EL (cell line): ENCODE measurements around the gene PSAP.

Experiments used
- DNase-seq: peaks from one replicate; pipeline ENCODE4 v3.0.0-alpha.2; 2016

The PSAP gene

GRCh38 chr10:71782221-71782916, 68.7 kb downstream of the PSAP start:
- DNase-seq = no peak

DNA sequence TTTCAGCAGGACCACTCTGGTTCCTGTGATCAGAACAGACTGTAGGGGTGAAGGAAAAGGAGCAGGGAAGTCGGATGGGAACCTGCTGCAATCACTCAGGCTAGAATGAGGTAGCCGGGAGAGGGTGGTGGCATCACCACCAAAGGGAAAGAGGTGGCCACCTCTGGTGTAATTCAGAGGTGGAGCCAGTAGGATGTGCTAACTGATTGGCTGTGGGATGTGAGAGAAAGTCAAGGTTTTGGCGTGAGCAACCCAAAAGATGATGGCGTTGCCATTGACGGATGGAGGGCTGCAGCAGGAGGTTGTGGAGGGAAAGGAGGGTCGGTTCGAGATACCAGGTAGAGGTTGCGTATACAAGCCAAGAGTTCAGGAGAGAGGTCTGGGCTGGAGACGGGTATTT, 70.3 kb downstream of the PSAP start:
- DNase-seq = no peak

GRCh38 chr10:71780156-71780555, 70.9 kb downstream of the PSAP start:
- DNase-seq = no peak

GRCh38 chr10:71779641-71780040, 71.4 kb downstream of the PSAP start:
- DNase-seq = no peak

DNA sequence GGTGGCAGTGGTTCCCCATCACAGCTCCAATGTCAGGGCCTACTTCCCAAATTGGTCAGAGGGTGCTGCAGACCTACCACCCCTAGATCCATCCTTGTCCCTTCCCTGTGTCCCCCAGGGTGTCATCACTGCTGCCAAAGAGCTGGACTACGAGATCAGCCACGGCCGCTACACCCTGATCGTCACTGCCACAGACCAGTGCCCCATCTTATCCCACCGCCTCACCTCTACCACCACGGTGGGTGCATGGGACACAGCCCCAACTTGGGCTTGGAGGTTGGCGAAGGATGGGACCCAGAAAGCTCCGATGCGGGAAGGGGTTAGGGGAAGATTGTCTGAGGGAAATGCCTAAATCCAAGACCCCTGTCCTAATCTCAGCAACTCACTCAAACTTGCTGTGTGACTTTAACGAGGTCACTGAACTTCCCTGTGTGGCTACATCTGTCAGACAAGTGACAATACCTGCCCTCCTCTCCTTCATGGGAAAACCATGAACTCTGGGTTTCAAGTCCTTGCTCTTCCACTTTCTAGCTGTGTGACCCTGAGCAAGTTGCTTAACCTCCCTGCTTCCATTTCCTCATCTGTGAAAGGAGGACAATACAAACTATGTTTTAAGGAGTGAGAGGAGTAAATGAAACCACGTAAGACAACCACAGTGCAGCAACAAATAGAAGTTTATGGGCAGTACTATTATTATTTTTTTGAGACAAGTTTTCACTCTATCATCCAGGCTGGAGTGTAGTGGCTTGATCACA, 72.8 kb downstream of the PSAP start:
- DNase-seq = no peak

DNA sequence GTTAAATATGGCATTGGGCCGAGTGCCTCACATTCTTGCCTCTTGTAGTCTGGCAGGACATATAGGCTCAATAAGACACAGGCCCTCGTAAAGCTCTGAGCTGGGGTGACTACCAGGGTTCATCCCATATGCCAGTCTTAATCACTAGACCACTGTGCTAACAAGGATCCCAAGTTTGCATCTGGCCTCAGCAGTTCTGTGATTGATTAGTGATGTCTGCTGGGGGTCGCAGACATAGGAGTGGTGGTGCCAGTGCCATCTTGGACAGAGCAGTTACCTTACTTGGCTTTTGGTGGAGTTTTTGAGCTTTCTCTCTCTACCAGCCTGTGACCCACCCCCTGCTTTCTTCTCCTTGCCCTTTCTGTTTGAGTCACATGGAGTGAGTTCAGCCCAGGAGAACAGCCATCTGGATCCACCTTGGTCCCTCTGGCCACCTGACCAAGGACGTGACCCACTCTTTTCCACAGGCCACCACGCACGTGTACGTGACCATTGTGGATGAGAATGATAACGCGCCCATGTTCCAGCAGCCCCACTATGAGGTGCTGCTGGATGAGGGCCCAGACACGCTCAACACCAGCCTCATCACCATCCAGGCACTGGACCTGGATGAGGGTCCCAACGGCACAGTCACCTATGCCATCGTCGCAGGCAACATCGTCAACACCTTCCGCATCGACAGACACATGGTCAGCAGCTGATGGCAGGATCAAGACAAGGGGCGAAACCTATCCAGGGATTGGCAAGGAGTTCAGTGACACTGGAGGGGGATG, 73.7 kb downstream of the PSAP start:
- DNase-seq = no peak

- no peak for DNase-seq
Observed at GRCh38 chr10:71776481-71776925, 74.5 kb downstream of the PSAP start.

- no peak for DNase-seq
Observed at GRCh38 chr10:71774916-71775702, 75.9 kb downstream of the PSAP start.

- DNase-seq = peak; percentile 82
Observed at GRCh38 chr10:71773221-71773971, 77.7 kb downstream of the PSAP start, which contains the start of gene VSIR. Gene VSIR (minus strand): TSS chr10:71773520. CDS start chr10:71773439, 81 bp downstream.

DNA sequence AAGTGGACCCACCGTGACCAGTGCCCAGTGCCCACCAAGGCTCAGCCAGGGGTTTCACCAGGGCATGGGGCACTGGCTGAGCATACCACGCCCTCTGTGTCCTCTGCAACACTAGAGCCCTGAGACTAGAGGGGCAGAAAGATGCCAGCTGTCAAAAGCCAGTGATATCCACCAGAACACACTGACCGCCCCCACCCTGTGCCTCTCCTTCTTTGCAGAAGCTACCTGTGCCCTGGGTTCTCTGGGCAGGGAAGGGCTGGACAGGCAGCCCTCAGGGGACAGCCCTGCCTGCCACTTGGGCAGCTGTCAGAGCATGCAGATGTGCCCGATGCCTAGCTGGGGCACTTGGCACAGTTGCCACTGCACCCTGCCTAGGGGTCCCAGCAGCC, 78.2 kb downstream of the PSAP start:
- DNase-seq = no peak

DNA sequence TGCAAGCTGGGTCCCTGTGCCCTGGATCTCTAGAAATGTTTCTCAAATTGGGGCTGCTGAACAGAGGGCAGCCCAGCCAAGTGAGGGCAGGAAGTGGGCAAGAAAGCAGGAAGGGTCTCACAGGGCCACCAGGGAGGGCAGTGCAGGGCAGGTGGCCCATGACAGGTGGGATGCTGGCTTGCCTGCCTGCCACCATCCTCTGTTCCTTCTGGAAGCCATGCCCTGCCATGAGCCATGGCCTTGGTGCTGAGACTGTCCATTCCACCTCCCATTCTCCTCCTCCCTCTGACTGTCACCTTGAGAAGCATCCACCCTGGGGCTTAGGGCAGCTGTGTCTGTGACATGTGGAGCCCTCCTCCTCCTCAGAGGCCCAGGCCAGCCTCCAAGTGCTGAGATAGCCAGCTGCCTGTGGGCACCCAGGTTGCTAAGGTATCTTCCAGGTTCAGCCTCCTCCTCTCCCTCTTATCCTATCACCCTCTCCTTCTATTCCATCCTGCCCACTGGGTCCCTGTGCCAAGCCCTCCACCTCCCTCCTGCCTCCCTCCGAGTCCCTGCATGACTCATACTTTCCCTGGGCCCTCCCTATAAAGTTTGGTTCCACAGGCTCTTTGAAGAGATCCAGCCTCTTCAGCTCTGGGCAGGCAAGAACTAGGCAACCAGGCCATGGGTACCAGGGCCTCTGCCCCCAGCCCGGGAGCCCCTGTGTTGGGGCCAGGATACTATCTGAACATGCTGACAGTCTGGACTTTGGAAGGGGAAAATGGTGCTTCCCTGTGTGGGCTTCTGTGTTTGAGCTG, 79.0 kb downstream of the PSAP start:
- DNase-seq = peak; percentile 82

GRCh38 chr10:71771204-71771603, 79.8 kb downstream of the PSAP start:
- DNase-seq = no peak

- DNase-seq = no peak
Observed at GRCh38 chr10:71770789-71771188, 80.3 kb downstream of the PSAP start.

- no peak for DNase-seq
Observed at GRCh38 chr10:71770255-71770654, 80.8 kb downstream of the PSAP start.

DNA sequence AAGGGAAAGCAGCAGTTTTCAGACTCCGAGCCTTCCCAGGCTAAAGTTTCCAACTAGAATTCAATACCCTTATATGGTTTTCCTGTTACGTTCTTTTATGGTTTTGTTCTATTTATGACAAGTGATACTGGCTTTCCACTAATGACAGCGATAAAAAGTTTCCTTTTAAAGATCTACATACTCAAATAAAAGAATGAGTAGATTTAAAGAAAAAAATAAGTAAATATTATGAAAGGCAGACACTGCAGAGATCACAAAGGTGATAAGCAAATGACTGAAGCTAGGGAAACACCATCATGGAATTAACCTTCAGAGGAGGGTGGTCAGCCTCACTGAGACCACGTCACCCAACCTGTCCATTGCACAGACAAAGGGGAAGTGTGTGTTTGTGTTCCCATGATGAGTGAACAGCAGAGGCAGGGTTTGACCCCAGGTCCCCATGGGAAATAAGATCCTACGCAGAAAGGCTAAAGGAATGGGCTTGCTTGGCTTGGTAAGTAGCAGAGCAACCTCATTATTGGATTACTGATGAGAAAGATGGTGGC, 81.7 kb downstream of the PSAP start:
- DNase-seq = no peak

- DNase-seq = peak; percentile 81
Observed at GRCh38 chr10:71767420-71768035, 83.5 kb downstream of the PSAP start.

- DNase-seq = peak; percentile 99
Observed at GRCh38 chr10:71766717-71767419, 84.2 kb downstream of the PSAP start.
